Fibroblast of lung (primary cell): ENCODE measurements around the gene SMOC2.

Experiments used
- EZH2 ChIP-seq: IDR thresholded peaks from 2 replicates; pipeline ENCODE4 v1.5.1; 2012; ENCODE audit warnings: low read length, control low read depth, mild to moderate bottlenecking; ENCODE audit errors: missing control alignments
- TF ChIP-seq, protein P1 (sequence below), 2 donors: IDR thresholded peaks in 1 of 2; conservative IDR thresholded peaks in 1 of 2; 1 replicate in 1 of 2; 2 replicates in 1 of 2; pipeline ENCODE4 v1.5.1; 2011 to 2012; ENCODE audit warnings: low read length in 2 of 2, control low read depth in 1 of 2, inconsistent platforms in 1 of 2, low read depth in 1 of 2, mild to moderate bottlenecking in 1 of 2

GRCh38 chr6:168643401-168643800, 202.4 kb downstream of the SMOC2 start:
- TF ChIP-seq, protein P1, sequence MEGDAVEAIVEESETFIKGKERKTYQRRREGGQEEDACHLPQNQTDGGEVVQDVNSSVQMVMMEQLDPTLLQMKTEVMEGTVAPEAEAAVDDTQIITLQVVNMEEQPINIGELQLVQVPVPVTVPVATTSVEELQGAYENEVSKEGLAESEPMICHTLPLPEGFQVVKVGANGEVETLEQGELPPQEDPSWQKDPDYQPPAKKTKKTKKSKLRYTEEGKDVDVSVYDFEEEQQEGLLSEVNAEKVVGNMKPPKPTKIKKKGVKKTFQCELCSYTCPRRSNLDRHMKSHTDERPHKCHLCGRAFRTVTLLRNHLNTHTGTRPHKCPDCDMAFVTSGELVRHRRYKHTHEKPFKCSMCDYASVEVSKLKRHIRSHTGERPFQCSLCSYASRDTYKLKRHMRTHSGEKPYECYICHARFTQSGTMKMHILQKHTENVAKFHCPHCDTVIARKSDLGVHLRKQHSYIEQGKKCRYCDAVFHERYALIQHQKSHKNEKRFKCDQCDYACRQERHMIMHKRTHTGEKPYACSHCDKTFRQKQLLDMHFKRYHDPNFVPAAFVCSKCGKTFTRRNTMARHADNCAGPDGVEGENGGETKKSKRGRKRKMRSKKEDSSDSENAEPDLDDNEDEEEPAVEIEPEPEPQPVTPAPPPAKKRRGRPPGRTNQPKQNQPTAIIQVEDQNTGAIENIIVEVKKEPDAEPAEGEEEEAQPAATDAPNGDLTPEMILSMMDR (conservative IDR thresholded peaks at IDR 0.05 in 1 of 2, IDR thresholded peaks at IDR 0.05 in 1 of 2; ENCODE audit: low read depth in 1 of 2, low read length in 2 of 2), result no peak
- TF ChIP-seq EZH2, result no peak
